HFF-Myc (cell line): Measurements from ENCODE around the gene RABGEF1.
"Not testable (repeated sequence)": the region's sequence is repeated elsewhere in the genome, so short reads cannot be mapped to it uniquely, and the experiment has no call there.

Experiments used
- DNase-seq: peaks from one replicate; pipeline ENCODE4 v3.0.0-alpha.2; 2011; ENCODE audit warnings: low read depth; ENCODE audit errors: extremely low read depth
- H3K4me3 ChIP-seq: replicated peaks from 2 replicates; pipeline ENCODE4 v1.5.1; 2011; ENCODE audit warnings: low read depth, mild to moderate bottlenecking, control low read depth, low read length
- TF ChIP-seq, protein P1 (sequence below): IDR thresholded peaks from 2 replicates; pipeline ENCODE4 v1.5.1; 2012; ENCODE audit warnings: mild to moderate bottlenecking, low read depth, low read length, control low read depth; ENCODE audit errors: missing control alignments

Gene RABGEF1

DNA sequence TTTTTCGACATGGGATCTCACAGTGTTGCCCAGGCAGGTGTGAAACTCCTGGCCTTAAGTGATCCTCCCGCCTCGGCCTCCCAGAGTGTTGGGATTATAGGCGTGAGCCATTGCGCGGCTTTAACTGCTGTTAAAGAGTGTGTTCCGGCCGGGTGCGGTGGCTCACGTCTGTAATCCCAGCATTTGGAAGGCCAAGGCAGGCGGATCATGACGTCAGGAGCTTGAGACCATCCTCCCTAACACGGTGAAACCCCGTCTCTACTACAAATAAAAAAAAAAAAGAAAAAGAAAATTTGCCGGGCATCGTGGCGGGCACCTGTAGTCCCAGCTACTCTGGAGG, 1.1 kb downstream of the RABGEF1 start:
- TF ChIP-seq, protein P1, sequence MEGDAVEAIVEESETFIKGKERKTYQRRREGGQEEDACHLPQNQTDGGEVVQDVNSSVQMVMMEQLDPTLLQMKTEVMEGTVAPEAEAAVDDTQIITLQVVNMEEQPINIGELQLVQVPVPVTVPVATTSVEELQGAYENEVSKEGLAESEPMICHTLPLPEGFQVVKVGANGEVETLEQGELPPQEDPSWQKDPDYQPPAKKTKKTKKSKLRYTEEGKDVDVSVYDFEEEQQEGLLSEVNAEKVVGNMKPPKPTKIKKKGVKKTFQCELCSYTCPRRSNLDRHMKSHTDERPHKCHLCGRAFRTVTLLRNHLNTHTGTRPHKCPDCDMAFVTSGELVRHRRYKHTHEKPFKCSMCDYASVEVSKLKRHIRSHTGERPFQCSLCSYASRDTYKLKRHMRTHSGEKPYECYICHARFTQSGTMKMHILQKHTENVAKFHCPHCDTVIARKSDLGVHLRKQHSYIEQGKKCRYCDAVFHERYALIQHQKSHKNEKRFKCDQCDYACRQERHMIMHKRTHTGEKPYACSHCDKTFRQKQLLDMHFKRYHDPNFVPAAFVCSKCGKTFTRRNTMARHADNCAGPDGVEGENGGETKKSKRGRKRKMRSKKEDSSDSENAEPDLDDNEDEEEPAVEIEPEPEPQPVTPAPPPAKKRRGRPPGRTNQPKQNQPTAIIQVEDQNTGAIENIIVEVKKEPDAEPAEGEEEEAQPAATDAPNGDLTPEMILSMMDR = no peak
- no peak for DNase-seq
- peak overlapping the region; percentile 67 for H3K4me3 ChIP-seq

DNA sequence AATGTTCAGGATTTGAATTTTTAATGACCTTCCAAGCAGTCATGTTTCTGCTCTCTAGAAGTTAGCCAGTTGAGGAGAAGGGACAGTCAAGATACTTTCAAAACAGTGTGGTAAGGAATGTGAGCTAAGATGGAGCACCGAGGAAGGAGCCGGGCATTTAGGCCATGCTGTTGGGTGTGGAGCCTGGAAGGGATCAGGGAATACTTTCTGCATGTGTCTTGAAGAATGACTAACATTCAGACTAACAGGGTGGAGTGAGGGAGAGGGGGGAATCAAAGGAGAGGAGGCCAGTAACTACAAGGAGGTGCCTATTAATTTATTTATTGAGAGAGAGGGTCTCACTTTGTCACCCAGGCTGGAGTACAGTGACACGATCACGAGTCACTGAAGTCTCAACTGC, 1.8 kb downstream of the RABGEF1 start:
- peak overlapping the region; percentile 67 for H3K4me3 ChIP-seq
- DNase-seq = not testable (repeated sequence)

DNA sequence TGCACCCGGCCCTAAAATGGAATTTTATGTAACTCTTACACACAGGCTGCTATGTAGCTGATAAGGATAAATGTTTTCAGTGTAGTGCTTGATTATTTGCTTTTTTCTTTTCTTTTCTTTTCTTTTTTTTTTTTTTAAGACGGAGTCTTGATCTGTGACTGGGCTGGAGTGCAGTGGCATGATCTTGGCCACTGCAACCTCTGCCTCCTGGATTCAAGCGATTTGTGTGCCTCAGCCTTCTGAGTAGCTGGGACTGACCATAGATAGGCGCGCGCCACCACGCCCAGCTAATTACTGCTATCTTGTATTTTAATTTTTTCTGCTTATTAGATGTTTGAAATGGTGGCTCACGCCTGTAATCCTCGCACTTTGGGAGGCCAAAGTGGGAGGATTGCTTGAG, 3.4 kb downstream of the RABGEF1 start:
- TF ChIP-seq, protein P1 = no peak
- DNase-seq = no peak

DNA sequence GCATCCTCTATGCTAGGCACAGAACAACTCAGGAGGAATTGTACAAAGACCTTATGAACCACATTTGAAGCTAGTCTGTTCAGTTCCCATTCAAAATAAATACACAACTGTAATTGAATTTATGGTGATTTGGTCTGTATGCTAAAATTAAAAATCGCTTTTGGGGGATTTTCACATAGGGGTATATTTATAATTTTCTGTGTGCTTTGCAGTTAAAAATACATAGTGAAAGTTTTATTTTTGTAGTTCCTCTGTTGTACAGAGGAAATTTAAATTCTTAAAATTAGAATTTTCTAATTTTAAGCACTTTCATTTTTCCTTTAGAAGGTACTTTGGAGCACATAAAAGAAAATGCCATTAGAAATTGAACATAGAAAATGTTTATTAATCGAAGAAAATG, 6.9 kb downstream of the RABGEF1 start:
- TF ChIP-seq, protein P1 = no peak
- no peak for DNase-seq
- no peak overlapping the region for H3K4me3 ChIP-seq

More for the DNA sequence above, 3.4 kb downstream of the RABGEF1 start:
- no peak overlapping the region for H3K4me3 ChIP-seq

DNA sequence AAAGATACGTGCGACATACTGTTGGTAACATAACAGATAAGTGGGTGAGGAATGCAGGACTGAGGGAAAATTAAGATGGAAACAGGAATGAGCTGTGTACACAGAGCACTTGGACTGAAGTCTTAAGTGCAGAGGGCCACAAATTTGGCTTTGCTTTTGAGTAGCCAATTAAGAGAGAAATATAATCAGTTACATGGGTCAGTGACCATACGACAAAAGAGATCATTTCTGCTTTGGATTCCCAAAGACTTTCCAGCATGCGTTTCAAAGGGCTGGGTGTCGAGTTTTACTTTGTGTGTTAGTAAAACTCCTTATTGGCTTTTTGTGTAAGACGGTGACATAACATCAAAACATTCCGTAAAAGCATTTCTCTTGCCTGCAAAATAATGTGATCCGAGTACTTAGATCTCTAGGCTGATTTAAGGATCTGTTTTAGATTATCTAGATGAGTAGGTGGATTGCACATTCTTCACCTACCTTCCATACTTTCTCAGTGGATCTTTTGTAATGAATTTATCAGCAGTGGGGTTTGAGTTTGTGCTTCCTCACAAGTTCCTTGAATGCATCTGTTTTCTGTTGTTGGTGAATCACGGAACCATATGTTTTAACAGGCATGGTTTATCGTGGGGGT, 7.5 kb downstream of the RABGEF1 start:
- no peak for DNase-seq
- H3K4me3 ChIP-seq = peak overlapping the region; percentile 25

DNA sequence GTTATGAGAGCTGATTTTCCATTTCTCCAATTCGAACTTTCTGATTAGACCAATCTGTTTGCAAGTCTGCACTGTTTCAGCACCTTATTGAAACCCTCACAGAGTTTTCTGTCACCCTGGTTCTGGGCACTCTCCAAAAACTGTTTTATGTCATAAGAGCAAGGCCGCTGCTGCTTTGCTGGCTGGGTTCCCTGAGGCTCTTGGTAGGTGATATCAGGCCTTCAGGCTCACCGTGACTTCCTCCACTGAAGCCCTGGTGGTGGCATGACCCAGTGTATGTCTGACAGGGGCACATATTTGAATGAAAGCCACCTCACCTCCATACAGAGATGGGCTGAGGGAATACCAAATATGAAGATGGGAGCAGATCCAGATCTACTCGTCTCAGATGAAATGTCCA, 8.3 kb downstream of the RABGEF1 start:
- DNase-seq = no peak
- TF ChIP-seq, protein P1 = no peak
- H3K4me3 ChIP-seq = no peak overlapping the region

More for the DNA sequence above, 7.5 kb downstream of the RABGEF1 start:
- TF ChIP-seq, protein P1 = no peak

DNA sequence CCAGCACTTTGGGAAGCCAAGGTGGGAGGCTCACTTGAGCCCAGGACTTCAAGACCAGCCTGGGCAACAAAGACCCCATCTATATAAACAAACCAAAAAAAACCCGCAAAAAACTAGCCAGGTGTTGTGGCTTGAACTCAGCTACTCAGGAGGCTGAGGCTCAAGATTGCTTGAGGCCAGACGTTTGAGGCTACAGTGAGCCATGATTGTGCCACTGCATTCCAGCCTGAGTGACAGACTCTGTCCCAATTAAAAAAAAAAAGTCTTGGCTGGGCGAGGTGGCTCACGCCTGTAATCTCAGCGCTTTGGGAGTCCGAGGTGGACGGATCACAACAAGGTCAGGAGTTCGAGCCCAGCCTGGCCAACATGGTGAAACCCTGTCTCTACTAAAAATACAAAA, 11.4 kb downstream of the RABGEF1 start:
- no peak for DNase-seq
- TF ChIP-seq, protein P1 = no peak
- H3K4me3 ChIP-seq = no peak overlapping the region
